Activated T-cell treated with anti-CD3 and anti-CD28 coated beads, Interleukin-2, amount 50 U/mL, for 48 hours (primary cell): ENCODE results near the gene SH2D5.
"Not testable (repeated sequence)": the region's sequence is repeated elsewhere in the genome, so short reads cannot be mapped to it uniquely, and the experiment has no call there.

ENCODE experiments used
- DNase-seq, 2 experiments: peaks; one replicate each; pipeline ENCODE4 v3.0.0-alpha.2; 2020

SH2D5 gene

GRCh38 chr1:20727746-20728316, 4.7 kb downstream of the SH2D5 start:
- no peak for DNase-seq

DNA sequence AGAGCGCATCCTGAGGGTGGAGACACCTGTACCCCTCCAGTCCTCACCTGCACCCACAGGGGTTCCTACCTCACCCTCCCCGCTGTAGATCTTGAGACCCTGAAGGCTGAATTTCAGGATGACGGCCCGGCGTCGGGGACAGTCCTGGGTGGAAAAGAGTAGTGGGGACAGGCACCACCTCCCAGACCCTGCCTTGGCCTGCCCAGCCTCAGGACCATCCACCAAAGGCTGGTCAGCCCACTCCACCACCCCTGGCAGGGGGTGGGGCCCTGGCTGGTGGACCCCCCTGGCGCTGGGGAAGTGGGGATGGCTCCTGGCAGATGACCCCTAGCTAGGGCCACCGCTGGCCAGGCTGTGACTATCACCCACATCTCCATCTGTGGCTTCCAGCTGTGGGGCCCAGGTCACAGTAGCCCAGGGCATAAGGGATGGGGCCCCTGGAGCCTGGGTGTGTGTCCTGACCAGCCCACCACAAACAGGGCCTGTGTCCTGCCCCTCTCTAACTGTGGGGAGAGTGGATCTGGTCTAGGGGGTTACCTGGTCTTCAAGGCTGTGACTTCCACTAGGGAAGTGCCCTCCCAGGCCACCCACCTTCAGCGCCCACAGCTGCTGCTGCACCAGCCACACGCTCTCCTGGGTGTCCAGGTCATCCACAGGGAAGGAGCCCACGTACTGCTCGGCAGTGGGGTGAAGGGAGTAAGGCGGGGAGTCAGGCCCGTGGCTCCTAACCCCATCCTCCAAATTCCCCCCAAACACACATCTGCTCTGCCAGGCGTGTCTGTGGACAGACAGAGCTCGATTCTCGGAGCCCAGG, 5.4 kb downstream of the SH2D5 start:
- DNase-seq: no peak

- no peak for DNase-seq
Measured at GRCh38 chr1:20726118-20726911, 6.2 kb downstream of the SH2D5 start.

DNA sequence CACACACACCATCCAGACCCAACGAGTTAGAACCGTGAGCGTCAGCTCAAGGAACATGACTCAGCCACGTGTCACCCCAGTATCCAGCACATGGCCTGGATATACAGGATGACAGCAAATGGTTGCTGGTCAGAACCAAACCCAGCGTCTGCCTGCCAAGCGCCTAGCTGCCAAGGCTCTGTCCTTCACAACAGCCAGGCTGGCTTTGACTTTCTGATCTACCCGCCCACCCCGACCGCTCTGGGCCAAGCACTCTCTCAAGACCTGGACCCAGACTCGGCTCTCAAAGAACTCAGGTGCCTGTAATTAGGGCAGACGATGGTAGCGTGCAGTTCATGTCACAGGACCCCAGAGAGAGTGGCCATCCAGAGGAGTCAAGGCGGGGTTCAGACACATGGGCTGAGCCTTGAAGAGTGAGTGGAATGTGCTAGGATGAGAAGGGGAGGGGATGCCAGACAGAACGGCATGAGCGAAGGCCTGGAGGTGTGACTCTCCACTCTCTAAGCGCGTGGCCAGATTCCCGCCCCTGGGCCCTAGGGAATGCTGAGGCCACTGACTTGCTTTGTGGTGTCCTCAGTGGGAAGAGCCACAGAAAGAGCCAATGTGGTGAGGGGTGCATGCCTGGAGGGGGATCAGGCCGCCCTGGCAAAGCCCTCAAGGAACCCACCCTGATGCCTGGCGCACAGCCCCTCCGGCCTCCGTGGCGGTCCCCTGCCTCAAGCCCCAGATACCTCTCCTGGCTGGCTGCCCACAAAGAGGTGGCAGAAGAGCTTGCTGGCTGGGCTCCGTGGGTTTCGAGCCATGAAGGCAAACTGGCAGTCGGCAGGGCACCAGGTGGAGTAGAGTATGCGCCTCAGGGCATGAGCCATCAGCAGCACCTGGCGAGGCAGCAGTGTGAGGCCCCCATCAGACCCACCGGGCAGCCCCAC, 7.0 kb downstream of the SH2D5 start:
- DNase-seq: peak in 1 of 2 experiments; percentile 16

DNA sequence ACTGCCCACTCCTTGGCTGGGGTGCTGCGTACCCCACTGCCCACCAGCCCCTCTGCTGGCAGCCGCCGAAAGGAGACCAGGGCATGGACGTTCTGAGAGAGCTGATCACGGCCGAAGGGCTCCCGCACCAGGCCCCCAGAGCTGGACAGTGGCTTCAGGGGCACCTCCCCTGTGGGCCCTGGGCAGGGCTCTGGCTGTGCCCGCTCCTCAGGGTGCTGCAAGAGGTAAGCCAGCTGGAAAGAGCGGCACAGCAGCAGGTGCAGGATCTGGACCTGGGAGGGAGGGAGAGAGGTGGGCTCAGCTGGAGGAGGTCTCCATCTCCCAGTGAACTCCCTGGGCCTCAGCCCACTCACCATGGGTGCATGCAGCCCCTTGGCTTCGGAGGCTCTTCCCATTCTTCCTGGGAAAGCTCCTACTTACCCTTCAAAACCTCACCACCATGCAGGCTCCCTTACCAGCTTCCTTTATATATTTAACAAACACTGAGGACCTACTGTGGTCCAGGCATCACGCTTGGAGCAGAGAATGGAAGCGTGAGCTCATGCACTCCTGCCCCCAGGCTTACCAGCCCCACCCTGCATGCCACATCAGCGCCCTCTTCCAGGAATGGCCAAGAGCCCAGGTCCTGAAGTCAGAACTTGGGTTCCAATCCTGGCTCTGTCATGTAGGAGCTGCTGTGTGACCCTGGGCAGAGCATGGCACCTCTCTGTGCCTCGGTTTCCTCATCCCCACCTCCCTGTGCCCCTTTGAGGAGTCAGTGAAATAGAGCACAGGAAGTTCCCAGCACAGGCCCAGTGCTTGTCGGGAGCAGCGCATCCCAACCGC, 7.9 kb downstream of the SH2D5 start:
- peak in 1 of 2 experiments; percentile 9 for DNase-seq

- peak; percentile 12 to 15 for DNase-seq
Measured at GRCh38 chr1:20723537-20724363, 8.8 kb downstream of the SH2D5 start.

DNA sequence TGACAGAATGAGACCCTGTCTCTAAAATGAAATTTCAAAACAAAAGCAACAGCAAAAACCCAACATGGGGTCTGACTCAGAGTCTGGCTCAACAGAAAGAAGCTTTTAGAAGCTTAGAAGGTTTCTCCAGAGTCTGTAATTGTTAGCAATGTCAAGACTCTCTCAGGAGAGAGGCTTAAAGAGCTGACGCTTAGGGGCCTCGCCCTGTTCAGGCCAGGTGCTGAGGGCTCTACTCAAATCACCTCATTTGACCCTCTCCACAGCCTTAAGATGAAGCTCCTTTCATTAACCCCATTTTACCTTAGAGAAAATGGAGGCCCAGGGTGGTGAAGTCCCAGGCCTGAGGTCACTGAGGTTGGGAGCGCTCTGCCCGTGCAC, 9.4 kb downstream of the SH2D5 start:
- no peak for DNase-seq

DNA sequence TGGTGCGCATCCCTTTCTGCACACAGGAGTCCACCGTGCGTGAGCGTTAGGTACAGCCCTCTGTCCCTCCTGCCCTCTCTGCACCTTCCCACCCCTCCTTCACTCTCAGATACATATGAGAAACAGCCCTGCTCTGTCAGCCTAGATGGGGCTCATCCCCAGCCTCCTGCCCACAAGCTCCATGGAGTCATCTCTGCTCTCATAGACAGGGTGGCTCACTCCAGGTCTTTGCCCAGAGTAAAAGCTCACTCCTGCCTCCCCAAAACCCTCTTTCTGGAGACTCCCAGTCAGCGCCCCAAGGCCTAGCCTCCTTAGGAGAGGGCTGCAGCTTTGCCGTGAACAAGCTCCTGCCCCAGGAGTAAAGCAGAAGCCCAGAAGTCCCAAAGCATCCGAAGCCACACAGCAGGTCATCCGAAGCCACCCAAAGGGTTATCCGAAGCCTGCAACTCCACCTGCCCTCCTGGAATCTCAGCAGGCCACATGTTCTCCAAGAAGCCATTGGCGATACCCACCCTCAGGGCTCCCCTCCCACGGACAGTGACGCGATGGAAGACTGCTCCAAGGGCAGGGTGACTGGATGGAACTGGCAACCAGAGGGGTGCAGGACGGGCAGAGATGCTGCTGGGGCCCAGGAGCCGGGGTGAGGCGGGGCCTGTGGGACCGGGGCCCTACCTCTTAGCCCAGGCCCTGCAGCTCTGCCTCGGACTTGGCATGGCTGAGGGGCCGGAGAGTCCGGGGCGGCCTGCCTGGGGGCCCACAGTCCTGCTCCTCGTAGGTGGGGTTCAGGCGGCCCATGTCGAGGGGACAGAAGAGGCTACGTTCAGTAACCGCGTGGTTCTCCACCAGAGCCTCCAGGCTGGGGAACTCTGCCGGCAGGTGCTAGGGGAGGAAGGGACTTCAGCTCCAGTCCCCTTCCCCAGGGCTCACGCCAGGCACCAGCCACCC, 11.1 kb downstream of the SH2D5 start:
- peak in 1 of 2 experiments; percentile 19 for DNase-seq

- peak in 1 of 2 experiments; percentile 12 for DNase-seq
Measured at GRCh38 chr1:20720631-20721091, 11.8 kb downstream of the SH2D5 start.

- no peak for DNase-seq
Measured at GRCh38 chr1:20719871-20720620, 12.5 kb downstream of the SH2D5 start.

GRCh38 chr1:20719261-20719660, 13.2 kb downstream of the SH2D5 start:
- no peak for DNase-seq

GRCh38 chr1:20718343-20718882, 14.1 kb downstream of the SH2D5 start:
- DNase-seq: not testable (repeated sequence)

- DNase-seq: peak; percentile 59 to 75
Measured at GRCh38 chr1:20717452-20718342, 14.8 kb downstream of the SH2D5 start, which contains the start of gene KIF17. Gene KIF17 (minus strand): TSS chr1:20718007. CDS start chr1:20717706, 301 bp downstream.

- DNase-seq: no peak
Measured at GRCh38 chr1:20716232-20716631, 16.3 kb downstream of the SH2D5 start.

DNA sequence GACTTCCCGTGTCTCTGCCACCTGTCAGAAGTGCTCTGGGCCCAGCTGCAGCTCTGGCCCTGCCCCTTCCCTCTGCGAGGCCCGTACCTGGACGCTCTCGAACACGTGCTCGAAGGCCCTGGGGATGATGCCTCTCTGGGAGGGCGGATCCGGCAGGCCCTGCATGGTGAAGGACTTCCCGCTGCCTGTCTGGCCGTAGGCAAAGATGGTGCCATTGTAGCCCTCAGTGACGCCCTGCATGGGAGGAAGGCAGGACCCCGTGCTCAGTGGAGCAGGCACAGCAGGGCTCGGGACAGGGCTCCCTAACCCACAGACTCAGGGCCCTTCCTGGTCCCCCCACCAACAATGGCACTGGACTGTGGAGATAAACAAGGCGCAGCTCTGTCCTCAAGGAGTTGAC, 17.1 kb downstream of the SH2D5 start:
- no peak for DNase-seq

DNA sequence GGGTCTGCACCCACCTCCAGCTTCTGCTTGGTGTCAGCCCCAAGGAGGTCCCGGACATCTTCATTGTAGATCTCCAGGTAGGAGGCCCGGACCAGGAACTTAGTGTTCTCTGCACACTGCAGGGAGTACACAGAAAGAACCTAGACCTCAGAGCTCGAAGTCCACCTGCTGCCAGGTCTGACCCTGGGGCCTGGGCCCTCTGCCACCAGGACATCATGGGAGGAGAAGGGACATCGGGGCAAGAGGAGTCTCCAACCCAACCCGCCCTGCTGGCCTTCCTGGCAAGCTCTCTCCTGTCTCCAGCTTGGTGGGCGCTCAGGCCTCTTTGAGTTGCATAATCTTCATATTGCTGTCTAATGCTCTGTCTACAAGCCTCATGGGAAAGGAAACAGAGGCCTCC, 19.1 kb downstream of the SH2D5 start:
- DNase-seq: no peak

GRCh38 chr1:20712215-20712577, 20.3 kb downstream of the SH2D5 start:
- no peak for DNase-seq
